K562 (cell line): Measurements from ENCODE around the gene WIPF2. TPM values are rescaled to one million over a fixed set of nuclear protein-coding genes. Genes with fewer than 3 reads are reported as not detected.

Experiments
- ATAC-seq: fragments of 200-7000 bp; cut with Tn5 transposase; 3 replicates; pipeline ENCODE4 v1.9.1; 2020; ENCODE audit warnings: moderate library complexity
- BruUV-seq: library from RNA; stranded (reverse); fragments of 400-500 nt; replicated peaks from 2 replicates; lab custom pipeline; 2021; lab: Mats Ljungman, UMichigan
- CTCF ChIA-PET: fragments of 300-600 bp; formaldehyde crosslinking; extraction: SDS; loops from one replicate; lab custom pipeline; 2021; ENCODE audit warnings: low intra/inter-chr PET ratio; lab: Yijun Ruan, JAX
- POLR2A ChIA-PET: fragments of 300-600, 350-650 bp; sonication (Branson Sonifier 250); formaldehyde crosslinking; extraction: SDS; loops from one replicate; lab custom pipeline; 2021; ENCODE audit warnings: antibody characterized with exemption, inconsistent platforms; lab: Yijun Ruan, JAX
- DNase-seq, 4 experiments: peaks; one replicate each; pipeline versions ENCODE4 v3.0.0 to v3.0.0-alpha.2; 2011 to 2018; ENCODE audit warnings: low spot score in 3 of 4, mixed read lengths in 3 of 4; ENCODE audit errors: extremely low read depth in 1 of 4
- FAIRE-seq: peaks from 2 replicates; lab custom pipeline; 2011; peaks lifted over from hg19 to GRCh38; lab: Jason Lieb, UNC
- H2AFZ ChIP-seq: 2 replicates; pipeline ENCODE4 v1.6.0; 2011; ENCODE audit warnings: low read depth, low read length, control low read depth, inconsistent platforms
- H3K27ac ChIP-seq: fragments of 200-600 bp; 3 replicates; pipeline ENCODE4 v1.8.0; 2011; ENCODE audit warnings: low read depth, mild to moderate bottlenecking, control low read depth, inconsistent platforms, low read length, moderate library complexity, mixed read lengths; ENCODE audit errors: extremely low read depth
- H3K27me3 ChIP-seq, 2 experiments: fragments of 300-600 bp in 1 of 2; 2 replicates in 1 of 2; 3 replicates in 1 of 2; pipeline versions ENCODE4 v1.6.0 to v1.8.0; 2011; ENCODE audit warnings: inconsistent platforms in 2 of 2, low read length in 2 of 2, mild to moderate bottlenecking in 1 of 2, mixed read lengths in 1 of 2, moderate library complexity in 1 of 2; ENCODE audit not compliant: control insufficient read depth in 2 of 2, insufficient read depth in 2 of 2
- H3K36me3 ChIP-seq: fragments of 300-600 bp; 3 replicates; pipeline ENCODE4 v1.8.0; 2011; ENCODE audit warnings: mild to moderate bottlenecking, low read length, inconsistent platforms; ENCODE audit not compliant: control insufficient read depth, insufficient read depth
- H3K4me1 ChIP-seq, 2 experiments: fragments of 200-600 bp in 1 of 2; replicated peaks in 1 of 2; 2 replicates in 1 of 2; 3 replicates in 1 of 2; pipeline versions ENCODE4 v1.5.1 to v1.8.0; 2011; ENCODE audit warnings: inconsistent platforms in 2 of 2, low read length in 2 of 2, mild to moderate bottlenecking in 1 of 2, mixed read lengths in 1 of 2, moderate library complexity in 1 of 2; ENCODE audit not compliant: control insufficient read depth in 2 of 2, insufficient read depth in 2 of 2
- H3K4me2 ChIP-seq: 2 replicates; pipeline ENCODE4 v1.6.1; 2011; ENCODE audit warnings: low read length, control low read depth, inconsistent platforms, mixed read lengths; ENCODE audit not compliant: insufficient read depth
- H3K4me3 ChIP-seq: fragments of 200-600 bp; sonication (generic), shearing (Covaris generic); 2 replicates; pipeline ENCODE4 v1.5.1; 2016; ENCODE audit warnings: control low read depth, inconsistent platforms
- H3K79me2 ChIP-seq: fragments of 200-600 bp; 3 replicates; pipeline ENCODE4 v1.8.0; 2011; ENCODE audit warnings: low read length, inconsistent platforms; ENCODE audit not compliant: control insufficient read depth, insufficient read depth
- H3K9ac ChIP-seq, 2 experiments: 2 replicates each; pipeline versions ENCODE4 v1.6.0 to v1.6.1; 2011; ENCODE audit warnings: low read depth in 2 of 2, low read length in 2 of 2, control low read depth in 1 of 2, inconsistent platforms in 1 of 2, mild to moderate bottlenecking in 1 of 2, mixed read lengths in 1 of 2; ENCODE audit not compliant: insufficient read depth in 1 of 2
- H3K9me1 ChIP-seq: one replicate; pipeline ENCODE4 v1.6.0; 2011; ENCODE audit warnings: inconsistent platforms, mild to moderate bottlenecking, low read length, moderate library complexity; ENCODE audit not compliant: control insufficient read depth, insufficient read depth
- H3K9me3 ChIP-seq: replicated peaks from 2 replicates; pipeline ENCODE4 v1.5.1; 2011; ENCODE audit warnings: low read depth, low read length, inconsistent platforms; ENCODE audit not compliant: control insufficient read depth, insufficient read depth
- H4K20me1 ChIP-seq: replicated peaks from 2 replicates; pipeline ENCODE4 v1.6.1; 2011; ENCODE audit warnings: low read length, inconsistent platforms, mixed read lengths; ENCODE audit not compliant: control insufficient read depth, insufficient read depth
- BCLAF1 ChIP-seq, 2 experiments: fragments of 450-650 bp in 1 of 2; IDR thresholded peaks; 2 replicates each; pipeline ENCODE4 v1.6.1; 2011 to 2017; ENCODE audit warnings: low read depth in 2 of 2, antibody characterized with exemption in 1 of 2, borderline replicate concordance in 1 of 2, low read length in 1 of 2, mild to moderate bottlenecking in 1 of 2, mixed read lengths in 1 of 2; ENCODE audit not compliant: control insufficient read depth in 1 of 2
- CEBPG ChIP-seq, 3 experiments: fragments of 200-800 bp in 1 of 3; sonication (Bioruptor generic) in 1 of 3; sonication (generic) in 1 of 3; formaldehyde crosslinking in 1 of 3; IDR thresholded peaks in 2 of 3; conservative IDR thresholded peaks in 1 of 3; 2 replicates each; pipeline versions ENCODE4 v1.6.1 to v1.8.0; 2016 to 2022; ENCODE audit warnings: missing compliant biosample characterization in 2 of 3, missing genetic modification characterization in 2 of 3, mild to moderate bottlenecking in 1 of 3, missing genetic modification reagents in 1 of 3
- ETS1 ChIP-seq: conservative IDR thresholded peaks from 2 replicates; pipeline ENCODE4 v1.6.1; 2011; ENCODE audit warnings: low read depth, mild to moderate bottlenecking, low read length; ENCODE audit not compliant: control insufficient read depth
- LARP7 ChIP-seq: fragments of 450-650 bp; IDR thresholded peaks from 2 replicates; pipeline ENCODE4 v1.6.1; 2016
- NR2C2 ChIP-seq, 2 experiments: fragments of 200-800 bp in 1 of 2; sonication (Bioruptor generic) in 1 of 2; sonication (generic) in 1 of 2; formaldehyde crosslinking in 1 of 2; IDR thresholded peaks; 2 replicates each; pipeline versions ENCODE4 v1.6.1 to v1.8.0; 2016 to 2022; ENCODE audit warnings: mild to moderate bottlenecking in 1 of 2, missing compliant biosample characterization in 1 of 2, missing genetic modification characterization in 1 of 2, missing genetic modification reagents in 1 of 2
- RNF2 ChIP-seq: sonication (generic); IDR thresholded peaks from 2 replicates; pipeline ENCODE4 v1.6.1; 2016
- SUPT5H ChIP-seq: fragments of 450-650 bp; IDR thresholded peaks from 2 replicates; pipeline ENCODE4 v1.6.1; 2016
- XRCC4 ChIP-seq: IDR thresholded peaks from one replicate; pipeline ENCODE4 v1.6.1; 2011; ENCODE audit not compliant: insufficient read depth, insufficient read length; ENCODE audit errors: extremely low read depth
- ZNF224 ChIP-seq: sonication (generic); formaldehyde crosslinking; IDR thresholded peaks from 2 replicates; pipeline ENCODE4 v1.8.0; 2022; ENCODE audit warnings: mild to moderate bottlenecking, missing genetic modification reagents
- ZNF695 ChIP-seq: fragments of 450-650 bp; formaldehyde crosslinking; IDR thresholded peaks from 2 replicates; pipeline ENCODE4 v1.4.0; 2020; ENCODE audit warnings: mild to moderate bottlenecking, moderate library complexity
- WGBS: fragments of 100-300 bp; shearing (Covaris generic); methylation state at CpG from one replicate; pipeline ENCODE4 v1.1.6; 2016; ENCODE audit warnings: low coverage, mixed read lengths; ENCODE audit not compliant: insufficient coverage; ENCODE audit errors: missing lambda C conversion rate; 5-methylcytosine and 5-hydroxymethylcytosine counted together
- in situ Hi-C: fragments of 300-500 bp; cut with MboI; formaldehyde crosslinking; loops from 4 replicates; pipeline ENCODE4 v1.15.0; 2018; ENCODE audit warnings: inconsistent platforms, mixed read lengths
- intact Hi-C: fragments of 100-400 bp; cut with micrococcal nuclease; formaldehyde crosslinking; loops from 2 replicates; pipeline ENCODE4 v1.14.2; 2022
- polyA plus RNA-seq, 8 experiments: library from polyadenylated mRNA; depleted of rRNA in 4 of 8; stranded (reverse) in 5 of 8; unstranded in 3 of 8; fragments of >200 nt; fragmentation: Nextera tagmentation in 2 of 8; fragmentation: Illumina TruSeq in 1 of 8; extraction: Ambion mirVana in 2 of 8; extraction: Trizol in 1 of 8; gene quantifications; 2 replicates each; pipeline versions ENCODE4 v1.2.1 to v1.2.3, GENCODE V29; 2011 to 2014; ENCODE audit warnings: inconsistent platforms in 1 of 8, missing spikeins in 1 of 8
- total RNA-seq, 7 experiments: library from RNA; depleted of rRNA in 6 of 7; stranded (reverse); fragments of >200 nt in 6 of 7; fragmentation: Illumina TruSeq in 2 of 7; extraction: Trizol in 2 of 7; gene quantifications; 2 replicates each; pipeline versions ENCODE4 v1.2.1 to v1.2.3, GENCODE V29; 2011 to 2021; ENCODE audit warnings: low replicate concordance in 1 of 7

WIPF2 gene
- total and polyA plus RNA-seq, 9 of the 15 experiments (the other 6 are each of a cell fraction or from before 2014, with no cell fraction given) = 3.6 to 15.0 (median 5.3) TPM

- no peak overlapping the region for H3K27ac ChIP-seq
- H4K20me1 ChIP-seq = no peaks in the 10 kb centered on the region
- WGBS = 88% methylated on average over 2 of the region's 2 CpGs
- no peak overlapping the region for H3K4me2 ChIP-seq
- FAIRE-seq (no peak), ATAC-seq (no peak), DNase-seq (no peak)
- 0 out of 2 replicates have a peak, but pooled peaks have one; percentile 23 for TF ChIP-seq SUPT5H
- TF ChIP-seq NR2C2 (CRISPR knock-in tag; IDR thresholded peaks at IDR 0.05) = no peak
- no peak for TF ChIP-seq NR2C2 (tag; IDR thresholded peaks at IDR 0.05)
- H3K9me3 ChIP-seq = no peaks in the 10 kb centered on the region
- CTCF ChIA-PET = no interaction called here
- no TSS peak for BruUV-seq
- H3K79me2 ChIP-seq = peaks cover 2% of the 10 kb centered on the region; the same call in 1 of the 3 replicates
- no peak overlapping the region for H2AFZ ChIP-seq
- POLR2A ChIA-PET = interaction anchor here (1.1 to 4.3 kb wide), 4 partner anchors 9 to 12 kb away, joined by 3 to 23 read pairs (median 5); partner anchors contain the start of genes CDC6 and RARA
- intact Hi-C loops (no loop called here), in situ Hi-C loops (loop anchor here (25.0 kb wide), 1 partner anchor 285 kb away; the partner anchor contains the start of gene CSF3)
- no peaks in the 10 kb centered on the region for H3K9me1 ChIP-seq
- no peaks in the 10 kb centered on the region for H3K4me1 ChIP-seq
- H3K27me3 ChIP-seq = no peaks in the 10 kb centered on the region
- H3K4me3 ChIP-seq = no peak overlapping the region
- no peak overlapping the region for H3K9ac ChIP-seq
- H3K36me3 ChIP-seq = peaks cover 98% of the 10 kb centered on the region
Observed at GRCh38 chr17:40297511-40297910, 78.4 kb downstream of the WIPF2 start.

GRCh38 chr17:40298726-40299125, 79.6 kb downstream of the WIPF2 start:
- no TSS peak for BruUV-seq
- POLR2A ChIA-PET = interaction anchor here (0.7 to 4.3 kb wide), 7 partner anchors 9 to 237 kb away, joined by 3 to 23 read pairs (median 3); partner anchors contain the start of genes CASC3, CDC6 and RARA
- TF ChIP-seq CEBPG (CRISPR knock-in tag; IDR thresholded peaks at IDR 0.05) = no peak
- TF ChIP-seq CEBPG (tag; conservative IDR thresholded peaks at IDR 0.05 in 1 of 2, IDR thresholded peaks at IDR 0.05 in 1 of 2) = no peak
- TF ChIP-seq ZNF695 (CRISPR knock-in tag) = no peak
- TF ChIP-seq RNF2 = no peak
- no peak for TF ChIP-seq ETS1
- no peak for TF ChIP-seq XRCC4
- TF ChIP-seq ZNF224 (CRISPR knock-in tag) = no peak
- TF ChIP-seq BCLAF1 (IDR thresholded peaks at IDR 0.05; ENCODE audit: borderline replicate concordance in 1 of 2, control insufficient read depth in 1 of 2, low read depth in 2 of 2, low read length in 1 of 2) = no peak
- TF ChIP-seq LARP7 = no peak

More at GRCh38 chr17:40298726-40299125, 79.6 kb downstream of the WIPF2 start:
- WGBS = 89% methylated on average over 2 of the region's 3 CpGs
- no peaks in the 10 kb centered on the region for H3K9me1 ChIP-seq
- no peaks in the 10 kb centered on the region for H3K4me1 ChIP-seq
- no peak overlapping the region for H3K9ac ChIP-seq
- peaks cover 99% of the 10 kb centered on the region for H3K36me3 ChIP-seq
- no peak for FAIRE-seq
- no peaks in the 10 kb centered on the region for H3K9me3 ChIP-seq
- no peak overlapping the region for H3K4me3 ChIP-seq
- no peak overlapping the region for H3K27ac ChIP-seq
- 0 out of 3 replicates have a peak, but pooled peaks cover 2% of the 10 kb centered on the region for H3K79me2 ChIP-seq
- H3K4me2 ChIP-seq = no peak overlapping the region
- no peaks in the 10 kb centered on the region for H3K27me3 ChIP-seq
- in situ Hi-C loops = loop anchor here (25.0 kb wide), 1 partner anchor 286 kb away; the partner anchor contains the start of gene CSF3
- CTCF ChIA-PET = no interaction called here
- no peak for ATAC-seq
- no peak overlapping the region for H2AFZ ChIP-seq
- intact Hi-C loops = no loop called here
- no peaks in the 10 kb centered on the region for H4K20me1 ChIP-seq
- DNase-seq = no peak
